ENCODE results near the gene PDLIM1.

- TF ChIP-seq MAFK (IDR thresholded peaks at IDR 0.05; ENCODE audit: low read length) = no peak
- no peak for TF ChIP-seq ESRRA (IDR thresholded peaks at IDR 0.05; ENCODE audit: borderline replicate concordance, low read depth)
- TF ChIP-seq ZNF512 (tag; IDR thresholded peaks at IDR 0.05) = no peak
- TF ChIP-seq HDAC2 (IDR thresholded peaks at IDR 0.05) = no peak
- TF ChIP-seq CEBPG (CRISPR knock-in tag; IDR thresholded peaks at IDR 0.05) = no peak
- no peak for TF ChIP-seq CEBPG (tag; conservative IDR thresholded peaks at IDR 0.05 in 1 of 2, IDR thresholded peaks at IDR 0.05 in 1 of 2)
- no peak for TF ChIP-seq NCOR1 (IDR thresholded peaks at IDR 0.05)
- TF ChIP-seq ELF4 (CRISPR knock-in tag; IDR thresholded peaks at IDR 0.05) = no peak
- no peak for TF ChIP-seq ZNF232 (CRISPR knock-in tag; IDR thresholded peaks at IDR 0.05)
- no peak for TF ChIP-seq CHD2 (IDR thresholded peaks at IDR 0.05; ENCODE audit: low read depth, low read length)
Measured at GRCh38 chr10:95208702-95209391, 82.0 kb downstream of the PDLIM1 start.

Measured in K562 (cell line).